ENCODE results near the gene SLC27A6.

Gene SLC27A6

DNA sequence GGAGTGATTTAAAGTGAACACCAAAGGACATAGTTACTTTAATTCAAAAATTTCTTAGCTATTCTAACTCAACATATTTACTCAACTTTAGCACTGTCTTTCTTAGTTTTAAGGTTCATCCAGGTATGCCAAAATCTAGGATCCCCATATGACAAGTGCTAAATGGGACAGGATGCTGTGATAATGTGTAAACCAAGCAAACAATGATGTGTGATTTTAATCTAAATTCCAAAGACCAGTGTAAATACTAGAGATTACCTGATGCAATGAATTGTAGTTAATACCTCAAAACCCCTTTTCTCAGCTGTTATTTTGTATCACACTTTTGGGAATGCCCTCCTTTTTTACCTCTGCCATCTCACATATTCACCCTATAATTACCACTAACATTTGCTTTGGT, 102.5 kb downstream of the SLC27A6 start:
- DNase-seq (ENCODE audit: low read depth): no peak

DNA sequence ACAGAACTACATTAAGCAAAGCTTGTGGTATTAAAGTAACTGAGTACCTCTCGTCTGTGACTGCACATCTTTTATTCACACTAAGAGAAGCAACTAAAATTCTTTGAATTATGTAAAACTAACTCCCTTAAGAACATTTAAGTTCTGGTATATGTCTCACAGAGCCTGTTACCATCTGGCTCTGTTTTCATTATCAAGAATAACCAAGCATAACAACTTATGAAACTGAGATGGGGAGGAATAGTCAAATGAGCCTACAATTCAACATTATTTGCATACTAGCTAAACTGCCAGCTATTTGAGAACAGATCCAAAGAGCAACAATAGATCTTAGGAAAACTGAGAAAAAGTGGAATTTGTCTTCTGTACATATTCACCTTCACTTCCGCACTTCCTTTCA, 104.0 kb downstream of the SLC27A6 start:
- DNase-seq (ENCODE audit: low read depth): no peak

DNA sequence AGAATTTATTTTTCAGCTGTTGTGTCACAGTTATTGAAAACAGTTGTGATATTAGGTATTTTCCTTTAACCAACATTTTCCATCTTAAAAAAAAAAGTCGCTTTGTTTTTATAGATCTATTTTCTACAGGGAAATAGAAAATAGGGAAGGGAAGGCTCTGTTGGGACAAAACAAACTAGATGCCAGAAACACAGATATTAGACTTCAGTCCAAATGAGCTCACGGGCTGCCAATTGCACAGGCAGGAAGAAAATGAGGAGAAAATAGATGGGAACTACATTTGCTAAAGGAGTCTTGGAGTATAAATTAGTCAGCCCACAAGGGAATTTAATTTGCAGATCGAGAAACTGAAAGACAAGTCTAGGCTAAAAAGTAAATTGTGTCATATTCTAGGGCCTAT, 107.8 kb downstream of the SLC27A6 start:
- no peak for DNase-seq (ENCODE audit: low read depth)

DNA sequence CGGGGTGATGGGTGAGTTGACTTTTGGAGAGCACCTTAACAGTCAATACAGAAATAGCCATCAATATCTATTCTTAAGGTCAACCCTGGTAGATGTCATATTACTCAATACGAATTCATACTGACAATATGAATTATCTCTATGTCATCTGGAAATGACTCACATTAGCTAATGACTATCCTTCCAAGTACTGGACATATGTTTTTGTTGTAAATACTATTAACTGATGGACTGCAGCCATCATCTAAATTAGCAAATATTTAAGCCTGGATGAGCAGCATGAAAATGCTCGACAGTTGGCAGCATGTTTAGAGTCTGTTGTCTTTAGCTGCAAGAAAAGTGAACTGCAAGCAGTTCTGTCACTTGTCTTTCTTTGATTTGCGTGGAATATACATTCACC, 109.6 kb downstream of the SLC27A6 start:
- no peak for DNase-seq (ENCODE audit: low read depth)

DNA sequence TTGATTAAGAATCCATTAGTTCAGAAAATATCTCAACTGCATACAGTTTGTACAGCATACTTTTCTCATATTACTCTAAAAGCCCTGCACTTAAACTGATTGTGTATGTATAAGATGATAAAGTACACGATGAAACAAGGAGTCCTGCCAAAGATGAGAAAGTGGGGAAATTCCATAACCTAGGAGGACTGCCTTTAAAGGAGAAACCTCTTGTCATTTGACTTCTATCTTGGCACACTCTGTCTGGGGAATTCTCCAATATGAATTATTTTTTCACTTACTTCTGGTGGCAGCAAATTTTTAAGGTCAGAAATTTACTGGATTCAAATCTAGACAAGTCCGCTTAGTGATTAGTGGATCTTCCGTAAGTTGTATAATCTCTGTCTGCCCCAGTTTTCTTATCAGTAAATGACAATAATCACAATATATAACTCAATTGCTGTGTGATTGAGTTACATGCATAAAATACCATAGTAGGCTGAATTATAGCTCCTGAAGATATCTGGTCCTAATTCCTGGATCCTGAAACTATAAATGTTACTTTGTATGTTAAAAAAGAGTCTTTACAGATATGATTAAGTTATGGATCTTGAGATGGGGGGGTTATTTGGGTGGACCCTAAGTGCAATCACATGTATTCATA, 112.3 kb downstream of the SLC27A6 start:
- DNase-seq (ENCODE audit: low read depth): no peak

DNA sequence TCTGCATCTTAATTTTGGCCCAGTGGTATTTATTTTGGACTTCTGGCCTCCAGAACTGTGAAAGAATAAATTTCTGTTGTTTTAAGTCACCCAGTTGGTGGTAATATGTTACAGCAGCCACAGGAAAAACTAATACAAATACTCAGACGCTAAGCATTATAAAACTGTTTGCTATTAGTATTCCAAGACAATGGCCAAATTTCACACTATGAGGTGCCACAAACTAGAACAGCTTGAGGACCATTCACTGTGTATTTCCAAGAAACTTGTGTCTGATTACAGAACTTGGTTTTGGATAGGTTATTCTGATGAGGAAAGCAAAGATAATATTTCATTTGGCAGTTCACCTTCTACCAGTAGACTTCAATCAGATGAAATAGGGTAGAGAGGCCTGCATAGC, 113.0 kb downstream of the SLC27A6 start:
- no peak for DNase-seq (ENCODE audit: low read depth)

DNA sequence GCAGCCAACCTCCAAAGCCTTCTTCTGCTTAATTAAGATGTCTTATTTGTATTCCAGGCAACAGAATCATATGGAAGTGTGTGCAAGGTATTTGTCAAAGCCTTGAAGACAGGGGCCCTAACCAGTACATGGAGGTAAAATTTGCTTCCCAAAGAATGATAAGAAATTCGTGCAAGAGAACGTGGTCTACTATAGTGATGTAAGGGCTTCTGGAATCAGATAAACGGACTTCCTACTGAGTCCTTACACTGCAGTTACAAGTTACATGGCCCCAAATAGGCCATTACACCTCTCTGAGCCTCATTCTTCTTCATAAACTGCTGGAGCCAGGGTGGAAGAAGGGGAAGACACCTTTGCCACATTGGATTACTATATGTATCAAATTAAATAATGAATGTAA, 113.4 kb downstream of the SLC27A6 start:
- no peak for DNase-seq (ENCODE audit: low read depth)

DNA sequence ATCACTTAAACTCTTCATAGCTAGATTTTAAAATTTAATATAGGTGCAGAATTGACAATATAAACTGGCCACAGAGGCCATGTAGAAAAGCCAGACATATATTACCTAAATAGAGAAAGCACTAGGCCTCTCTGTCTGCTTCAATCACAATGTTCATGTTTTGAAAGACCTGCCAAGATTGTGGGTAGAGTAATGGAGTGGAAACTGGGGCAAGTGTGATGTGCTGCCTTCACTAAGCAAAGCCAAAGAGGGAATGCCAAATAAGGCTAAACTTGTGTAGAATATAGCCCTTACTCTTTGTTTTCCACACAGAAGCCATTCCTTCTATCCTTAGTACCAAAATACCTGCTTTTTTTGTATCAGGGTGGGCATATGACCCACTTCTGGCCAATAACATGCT, 114.2 kb downstream of the SLC27A6 start:
- DNase-seq (ENCODE audit: low read depth): no peak

DNA sequence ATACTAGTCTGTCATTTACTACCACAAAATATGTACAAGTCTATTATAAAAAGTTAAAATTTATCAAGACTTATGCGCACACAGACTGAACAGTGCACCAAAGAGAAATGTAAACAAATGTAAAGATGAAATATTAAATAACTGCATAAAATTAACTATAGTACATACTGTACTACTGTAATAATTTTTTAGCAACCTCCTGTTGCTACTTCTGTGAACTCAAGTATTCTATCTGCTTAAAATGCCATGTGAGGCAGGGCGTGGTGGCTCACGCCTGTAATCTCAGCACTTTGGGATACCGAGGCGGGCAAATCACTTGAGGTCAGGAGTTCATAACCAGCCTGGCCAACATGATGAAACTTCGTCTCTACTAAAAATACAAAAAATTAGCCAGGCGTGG, 115.5 kb downstream of the SLC27A6 start:
- no peak for DNase-seq (ENCODE audit: low read depth)

DNA sequence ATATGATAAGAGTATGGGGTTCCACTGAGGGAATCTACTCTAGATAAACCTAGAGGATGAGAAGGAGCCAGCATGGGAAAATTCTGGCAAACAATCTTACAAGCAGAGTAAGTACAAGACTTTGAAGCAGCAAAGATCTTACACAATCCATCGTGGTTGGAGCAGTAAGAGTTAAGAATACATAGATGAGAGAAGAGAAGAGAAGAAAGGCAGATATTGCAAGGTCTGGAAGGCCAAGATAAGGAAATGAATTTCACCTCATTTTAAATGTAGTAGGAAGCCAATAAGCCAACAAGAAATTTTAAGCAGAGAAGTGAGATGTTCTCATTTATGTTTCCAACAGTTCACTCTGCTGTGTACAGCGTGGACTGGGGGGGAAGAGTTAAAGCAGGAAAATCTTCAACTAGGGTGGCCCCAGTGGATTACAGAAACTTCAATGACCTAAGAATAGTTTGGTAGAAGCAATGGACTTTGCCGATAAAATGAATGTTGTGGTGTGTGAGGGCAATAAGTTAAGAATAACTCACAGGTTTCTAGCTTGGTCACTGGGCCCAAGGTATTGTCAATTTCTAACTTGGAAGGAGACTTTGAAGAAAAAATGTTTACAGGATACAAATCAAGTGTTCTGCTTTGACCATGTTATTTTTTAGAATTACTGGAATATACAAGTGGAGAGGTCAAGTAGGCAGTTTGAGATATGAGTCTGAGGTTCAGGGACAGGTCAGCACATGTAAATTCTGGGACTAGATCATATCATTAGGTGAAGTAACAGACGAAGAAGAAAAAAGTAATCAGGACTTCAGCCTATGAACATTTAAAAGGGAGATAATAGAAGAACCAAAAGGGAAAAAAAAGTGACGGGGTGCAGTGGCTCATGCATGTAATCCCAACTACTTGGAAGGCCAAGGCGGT, 117.2 kb downstream of the SLC27A6 start:
- DNase-seq (ENCODE audit: low read depth): no peak
